ENCODE results near the gene TMEM109. TPM values are rescaled to one million over a fixed set of nuclear protein-coding genes. Genes with fewer than 3 reads are reported as not detected.

TMEM109 gene
- total and polyA plus RNA-seq, 2 experiments from 2014 or later = 35.9 to 95.2 TPM

GRCh38 chr11:60927600-60927999 is 13.6 kb downstream of the TMEM109 start:
- DNase-seq = no peak
- WGBS, 2 experiments (ENCODE audit: low coverage in 1 of 2, low lambda C conversion rate in 2 of 2, missing lambda C conversion rate in 2 of 2) = 85 to 88% methylated on average over 16 of the region's 16 CpGs
- H3K4me1 ChIP-seq (ENCODE audit: insufficient read depth) = peaks cover 9% of the 10 kb centered on the region; the same call in 1 of the 2 replicates
- no peaks in the 10 kb centered on the region for H3K9me3 ChIP-seq (ENCODE audit: low read depth)
- H3K27ac ChIP-seq = no peak overlapping the region
- TF ChIP-seq EZH2phosphoT487 (IDR thresholded peaks at IDR 0.05; ENCODE audit: insufficient read depth, low read depth) = no peak
- TF ChIP-seq EZH2 (IDR thresholded peaks at IDR 0.05; ENCODE audit: insufficient read depth, poor library complexity, severe bottlenecking) = no peak
- no peak overlapping the region for H2AFZ ChIP-seq
- in situ Hi-C loops (cut with MboI) = no loop called here
- no peaks in the 10 kb centered on the region for H3K27me3 ChIP-seq (replicated peaks; ENCODE audit: insufficient read depth)
- no peaks in the 10 kb centered on the region for H3K79me2 ChIP-seq (ENCODE audit: insufficient read depth)
- H3K4me2 ChIP-seq (ENCODE audit: unreplicated experiment) = no peak overlapping the region
- no peaks in the 10 kb centered on the region for H3F3A ChIP-seq (ENCODE audit: insufficient read depth)
- no peaks in the 10 kb centered on the region for H3K9me2 ChIP-seq (ENCODE audit: insufficient read depth)
- no peaks in the 10 kb centered on the region for H3K36me3 ChIP-seq (ENCODE audit: low read depth)
- no peaks in the 10 kb centered on the region for H4K20me1 ChIP-seq (ENCODE audit: insufficient read depth)
- H3K9ac ChIP-seq = no peak overlapping the region
- no peak overlapping the region for H3K4me3 ChIP-seq

- Histone ChIP-seq H3K27ac (no peak overlapping the region), H4K20me1 (ENCODE audit: insufficient read depth) (no peaks in the 10 kb centered on the region), H3K9me3 (ENCODE audit: low read depth) (no peaks in the 10 kb centered on the region), H3F3A (ENCODE audit: insufficient read depth) (no peaks in the 10 kb centered on the region), H3K36me3 (ENCODE audit: low read depth) (no peaks in the 10 kb centered on the region), H3K9me2 (ENCODE audit: insufficient read depth) (no peaks in the 10 kb centered on the region), H3K27me3 (replicated peaks; ENCODE audit: insufficient read depth) (no peaks in the 10 kb centered on the region), H3K4me1 (ENCODE audit: insufficient read depth) (peaks cover 9% of the 10 kb centered on the region; the same call in 1 of the 2 replicates), H3K79me2 (ENCODE audit: insufficient read depth) (no peaks in the 10 kb centered on the region), H3K9ac (no peak overlapping the region), H3K4me2 (ENCODE audit: unreplicated experiment) (no peak overlapping the region), H2AFZ (no peak overlapping the region), H3K4me3 (no peak overlapping the region)
- WGBS, 2 experiments (ENCODE audit: low coverage in 1 of 2, low lambda C conversion rate in 2 of 2, missing lambda C conversion rate in 2 of 2) = 90% methylated on average over 20 of the region's 20 CpGs
- in situ Hi-C loops (cut with MboI) = no loop called here
- no peak for DNase-seq
- TF ChIP-seq EZH2 (IDR thresholded peaks at IDR 0.05; ENCODE audit: insufficient read depth, poor library complexity, severe bottlenecking) = no peak
- no peak for TF ChIP-seq EZH2phosphoT487 (IDR thresholded peaks at IDR 0.05; ENCODE audit: insufficient read depth, low read depth)
Measured at GRCh38 chr11:60928563-60929001, 14.6 kb downstream of the TMEM109 start.

- H3K9me2 ChIP-seq (ENCODE audit: insufficient read depth) = no peaks in the 10 kb centered on the region
- 80 to 82% methylated on average over 4 of the region's 4 CpGs for WGBS, 2 experiments (ENCODE audit: low coverage in 1 of 2, low lambda C conversion rate in 2 of 2, missing lambda C conversion rate in 2 of 2)
- peaks cover 9% of the 10 kb centered on the region; the same call in 1 of the 2 replicates for H3K4me1 ChIP-seq (ENCODE audit: insufficient read depth)
- DNase-seq = no peak
- H3K4me2 ChIP-seq (ENCODE audit: unreplicated experiment) = no peak overlapping the region
- no peaks in the 10 kb centered on the region for H4K20me1 ChIP-seq (ENCODE audit: insufficient read depth)
- no peaks in the 10 kb centered on the region for H3K9me3 ChIP-seq (ENCODE audit: low read depth)
- H3K27me3 ChIP-seq (replicated peaks; ENCODE audit: insufficient read depth) = no peaks in the 10 kb centered on the region
- no peaks in the 10 kb centered on the region for H3K79me2 ChIP-seq (ENCODE audit: insufficient read depth)
- H3K27ac ChIP-seq = no peak overlapping the region
- H3K4me3 ChIP-seq = no peak overlapping the region
- no peak overlapping the region for H2AFZ ChIP-seq
- no peaks in the 10 kb centered on the region for H3K36me3 ChIP-seq (ENCODE audit: low read depth)
- H3F3A ChIP-seq (ENCODE audit: insufficient read depth) = no peaks in the 10 kb centered on the region
- in situ Hi-C loops (cut with MboI) = no loop called here
- no peak overlapping the region for H3K9ac ChIP-seq
- TF ChIP-seq EZH2 (IDR thresholded peaks at IDR 0.05; ENCODE audit: insufficient read depth, poor library complexity, severe bottlenecking) (no peak), EZH2phosphoT487 (IDR thresholded peaks at IDR 0.05; ENCODE audit: insufficient read depth, low read depth) (no peak)
Measured at GRCh38 chr11:60929764-60930163, 15.8 kb downstream of the TMEM109 start.

GRCh38 chr11:60930394-60930793 is 16.4 kb downstream of the TMEM109 start:
- 85 to 92% methylated on average over 2 to 4 of the region's 4 CpGs for WGBS, 2 experiments (ENCODE audit: low coverage in 1 of 2, low lambda C conversion rate in 2 of 2, missing lambda C conversion rate in 2 of 2)
- no peaks in the 10 kb centered on the region for H3K9me2 ChIP-seq (ENCODE audit: insufficient read depth)
- H3K79me2 ChIP-seq (ENCODE audit: insufficient read depth) = no peaks in the 10 kb centered on the region
- H2AFZ ChIP-seq = no peak overlapping the region
- H4K20me1 ChIP-seq (ENCODE audit: insufficient read depth) = no peaks in the 10 kb centered on the region
- H3K27ac ChIP-seq = no peak overlapping the region
- H3K36me3 ChIP-seq (ENCODE audit: low read depth) = no peaks in the 10 kb centered on the region
- no peaks in the 10 kb centered on the region for H3F3A ChIP-seq (ENCODE audit: insufficient read depth)
- TF ChIP-seq EZH2 (IDR thresholded peaks at IDR 0.05; ENCODE audit: insufficient read depth, poor library complexity, severe bottlenecking) = no peak
- TF ChIP-seq EZH2phosphoT487 (IDR thresholded peaks at IDR 0.05; ENCODE audit: insufficient read depth, low read depth) = no peak
- H3K27me3 ChIP-seq (replicated peaks; ENCODE audit: insufficient read depth) = no peaks in the 10 kb centered on the region
- H3K4me3 ChIP-seq = no peak overlapping the region
- no peak overlapping the region for H3K9ac ChIP-seq
- in situ Hi-C loops (cut with MboI) = no loop called here
- H3K4me1 ChIP-seq (ENCODE audit: insufficient read depth) = peaks cover 4% of the 10 kb centered on the region; the same call in 1 of the 2 replicates
- H3K4me2 ChIP-seq (ENCODE audit: unreplicated experiment) = no peak overlapping the region
- H3K9me3 ChIP-seq (ENCODE audit: low read depth) = no peaks in the 10 kb centered on the region
- no peak for DNase-seq

GRCh38 chr11:60931917-60932316 is 18.0 kb downstream of the TMEM109 start:
- Histone ChIP-seq H3K4me1 (ENCODE audit: insufficient read depth) (no peaks in the 10 kb centered on the region), H4K20me1 (ENCODE audit: insufficient read depth) (no peaks in the 10 kb centered on the region), H3F3A (ENCODE audit: insufficient read depth) (no peaks in the 10 kb centered on the region), H3K27me3 (replicated peaks; ENCODE audit: insufficient read depth) (no peaks in the 10 kb centered on the region), H3K36me3 (ENCODE audit: low read depth) (no peaks in the 10 kb centered on the region), H3K4me3 (no peak overlapping the region), H3K9me2 (ENCODE audit: insufficient read depth) (no peaks in the 10 kb centered on the region), H3K79me2 (ENCODE audit: insufficient read depth) (no peaks in the 10 kb centered on the region), H3K9me3 (ENCODE audit: low read depth) (no peaks in the 10 kb centered on the region), H2AFZ (no peak overlapping the region), H3K27ac (no peak overlapping the region), H3K4me2 (ENCODE audit: unreplicated experiment) (no peak overlapping the region), H3K9ac (no peak overlapping the region)
- TF ChIP-seq EZH2phosphoT487 (IDR thresholded peaks at IDR 0.05; ENCODE audit: insufficient read depth, low read depth) (no peak), EZH2 (IDR thresholded peaks at IDR 0.05; ENCODE audit: insufficient read depth, poor library complexity, severe bottlenecking) (no peak)
- WGBS, 2 experiments (ENCODE audit: low coverage in 1 of 2, low lambda C conversion rate in 2 of 2, missing lambda C conversion rate in 2 of 2) = 91 to 92% methylated on average over 8 to 9 of the region's 9 CpGs
- in situ Hi-C loops (cut with MboI) = no loop called here
- no peak for DNase-seq

Measured in GM23248 (cell line).